ENCODE results near the gene PHF19. TPM values are rescaled to one million over a fixed set of nuclear protein-coding genes. Genes with fewer than 3 reads are reported as not detected.

Gene PHF19
- total RNA-seq, 4 donors from 2014 or later = 16.3 to 31.2 (median 25.3) TPM

GRCh38 chr9:120890320-120891244 lies 13.6 kb upstream of the PHF19 start:
- TF ChIP-seq, protein P1, sequence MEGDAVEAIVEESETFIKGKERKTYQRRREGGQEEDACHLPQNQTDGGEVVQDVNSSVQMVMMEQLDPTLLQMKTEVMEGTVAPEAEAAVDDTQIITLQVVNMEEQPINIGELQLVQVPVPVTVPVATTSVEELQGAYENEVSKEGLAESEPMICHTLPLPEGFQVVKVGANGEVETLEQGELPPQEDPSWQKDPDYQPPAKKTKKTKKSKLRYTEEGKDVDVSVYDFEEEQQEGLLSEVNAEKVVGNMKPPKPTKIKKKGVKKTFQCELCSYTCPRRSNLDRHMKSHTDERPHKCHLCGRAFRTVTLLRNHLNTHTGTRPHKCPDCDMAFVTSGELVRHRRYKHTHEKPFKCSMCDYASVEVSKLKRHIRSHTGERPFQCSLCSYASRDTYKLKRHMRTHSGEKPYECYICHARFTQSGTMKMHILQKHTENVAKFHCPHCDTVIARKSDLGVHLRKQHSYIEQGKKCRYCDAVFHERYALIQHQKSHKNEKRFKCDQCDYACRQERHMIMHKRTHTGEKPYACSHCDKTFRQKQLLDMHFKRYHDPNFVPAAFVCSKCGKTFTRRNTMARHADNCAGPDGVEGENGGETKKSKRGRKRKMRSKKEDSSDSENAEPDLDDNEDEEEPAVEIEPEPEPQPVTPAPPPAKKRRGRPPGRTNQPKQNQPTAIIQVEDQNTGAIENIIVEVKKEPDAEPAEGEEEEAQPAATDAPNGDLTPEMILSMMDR (IDR thresholded peaks at IDR 0.05) = no peak
- no peak for ATAC-seq (ENCODE audit: low FRiP score)
- no peak for DNase-seq (ENCODE audit: low spot score)

DNA sequence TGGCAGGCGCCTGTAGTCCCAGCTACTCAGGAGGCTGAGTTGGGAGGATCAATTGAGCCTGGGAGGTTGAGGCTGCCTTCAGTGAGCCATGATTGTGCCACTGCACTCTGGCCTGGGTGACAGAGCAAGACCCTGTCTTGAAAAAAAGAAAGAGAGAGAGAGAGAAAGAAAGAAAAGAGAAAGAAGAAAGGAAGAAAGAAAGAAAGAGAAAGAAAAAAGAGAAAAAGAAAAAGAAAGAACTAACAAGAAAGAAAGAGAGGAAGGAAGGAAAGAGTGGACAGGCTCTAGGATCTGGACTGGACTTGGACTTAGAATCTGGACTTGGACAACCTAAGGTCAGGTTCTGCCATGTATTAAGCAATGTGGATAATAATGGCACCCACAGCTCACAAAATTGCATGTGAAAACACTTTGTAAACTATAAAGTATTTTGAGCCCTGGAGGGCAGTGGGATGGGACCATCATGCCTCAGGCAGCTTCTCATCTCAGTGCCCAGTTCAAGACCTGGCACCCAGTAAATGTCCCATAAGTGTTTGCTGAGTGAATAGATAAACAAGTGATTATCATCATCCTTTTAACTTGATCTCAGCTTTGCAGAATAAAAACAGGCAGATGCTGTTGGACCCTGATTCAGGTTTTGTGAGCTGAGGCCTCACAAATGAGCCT lies 12.8 kb upstream of the PHF19 start:
- ATAC-seq (ENCODE audit: low FRiP score) = no peak
- TF ChIP-seq, protein P1 (IDR thresholded peaks at IDR 0.05) = no peak

GRCh38 chr9:120888626-120889025 lies 11.6 kb upstream of the PHF19 start:
- no peak for ATAC-seq (ENCODE audit: low FRiP score)
- no peak for DNase-seq (ENCODE audit: low spot score)
- TF ChIP-seq, protein P1 (IDR thresholded peaks at IDR 0.05) = no peak

More for the DNA sequence above, 12.8 kb upstream of the PHF19 start:
- DNase-seq (ENCODE audit: low spot score) = no peak

DNA sequence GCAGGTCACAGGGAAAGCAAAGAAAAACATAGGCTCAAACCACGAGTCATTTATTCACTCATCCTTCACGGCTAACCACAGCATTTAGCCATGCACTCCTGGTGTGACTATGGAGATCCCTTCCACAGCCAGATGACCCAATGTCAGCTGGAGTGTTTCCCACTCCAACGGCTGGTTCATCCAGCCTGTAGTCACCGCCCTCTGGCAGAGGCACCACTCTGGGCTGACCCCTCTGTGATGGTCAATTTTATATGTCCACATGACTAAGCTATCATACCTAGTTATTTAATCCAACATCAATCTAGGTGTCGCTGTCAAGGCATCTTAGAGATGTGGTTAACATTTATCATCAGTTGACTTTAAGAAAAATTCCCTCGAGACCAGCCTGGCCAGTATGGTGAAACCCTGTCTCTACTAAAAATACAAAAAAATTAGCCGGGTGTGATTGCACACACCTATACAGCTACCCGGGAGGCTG lies 9.5 kb upstream of the PHF19 start:
- ATAC-seq (ENCODE audit: low FRiP score) = no peak
- TF ChIP-seq, protein P1 (IDR thresholded peaks at IDR 0.05) = no peak
- no peak for DNase-seq (ENCODE audit: low spot score)

DNA sequence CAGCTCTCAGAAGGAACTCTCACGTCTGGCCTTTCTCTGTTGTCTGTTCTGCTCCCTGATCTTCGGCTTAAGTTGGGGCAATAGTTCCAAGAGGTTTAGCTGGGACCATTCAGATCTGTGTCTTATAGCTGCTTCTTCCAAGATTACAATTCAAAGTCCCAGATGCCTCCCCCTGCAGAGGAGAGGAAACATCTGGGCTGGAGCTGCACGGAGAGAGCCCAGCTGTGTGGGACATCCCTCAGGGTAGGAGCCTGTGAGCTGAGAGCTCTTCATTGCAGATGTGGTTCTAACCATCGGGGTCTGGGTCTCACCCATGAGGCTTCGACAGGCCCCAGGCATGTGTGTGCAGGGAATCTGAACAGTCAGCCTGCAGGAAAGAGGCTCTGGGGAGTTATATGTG lies 9.0 kb upstream of the PHF19 start:
- ATAC-seq (ENCODE audit: low FRiP score) (no peak), DNase-seq (ENCODE audit: low spot score) (no peak)
- TF ChIP-seq, protein P1 (IDR thresholded peaks at IDR 0.05) = no peak

GRCh38 chr9:120885457-120885856 lies 8.5 kb upstream of the PHF19 start:
- ATAC-seq (ENCODE audit: low FRiP score) (no peak), DNase-seq (ENCODE audit: low spot score) (no peak)
- TF ChIP-seq, protein P1 (IDR thresholded peaks at IDR 0.05) = no peak

All from omental fat pad (tissue), 4 donors.